Measurements from ENCODE around the gene TSPOAP1.

The TSPOAP1 gene

DNA sequence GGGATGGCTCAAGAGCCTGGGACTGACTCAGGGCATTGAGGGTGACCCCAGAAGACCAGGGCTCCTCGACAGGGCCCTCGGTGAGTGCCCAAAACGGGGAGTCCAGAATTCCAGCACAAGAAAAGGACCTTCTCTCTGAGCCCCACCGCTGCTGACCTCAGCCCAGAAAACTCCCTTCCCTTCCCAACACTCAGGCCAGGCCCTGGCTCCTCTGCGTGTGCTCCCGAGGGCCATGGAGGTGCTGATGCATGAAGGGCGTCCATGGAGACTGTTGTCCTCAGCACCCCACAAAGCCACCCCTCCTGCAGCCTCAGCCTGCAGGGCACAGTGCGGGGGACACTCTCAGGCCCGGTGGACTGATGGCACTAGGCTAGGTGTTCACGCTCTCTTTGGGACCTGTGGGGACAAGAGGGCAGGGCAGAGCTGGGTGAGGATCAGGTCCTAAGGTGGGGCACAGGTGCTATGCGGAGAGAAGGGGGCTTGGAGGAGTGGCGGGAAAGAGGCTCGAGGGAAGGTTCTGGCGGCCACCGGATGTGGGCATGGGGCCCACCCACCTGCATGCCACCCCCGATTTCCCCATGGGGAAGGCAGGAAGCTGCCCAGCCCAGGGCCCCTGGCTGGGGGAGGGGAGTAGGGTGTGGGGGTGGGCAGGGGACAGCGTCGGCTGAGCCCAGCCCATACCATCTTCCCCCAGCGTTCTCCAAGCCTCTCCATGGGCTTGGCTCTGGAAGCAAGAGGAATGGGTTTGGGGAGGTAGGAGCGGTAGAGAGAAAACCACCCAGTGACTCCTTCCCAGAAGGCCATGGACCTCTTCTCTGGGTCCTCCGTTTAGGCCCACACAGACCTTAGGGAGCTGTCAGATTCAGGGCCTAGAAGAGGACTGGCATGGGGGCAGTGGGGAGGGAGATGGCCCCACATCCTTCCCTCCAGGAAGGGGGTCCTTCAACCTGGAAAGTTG, 4.5 kb upstream of the TSPOAP1 start:
- in situ Hi-C loops (cut with HindIII; ENCODE audit: low sequenced_read_pairs) = no loop called here
- H3K4me3 ChIP-seq (ENCODE audit: low read depth, low read length) = no peak overlapping the region
- DNase-seq (ENCODE audit: low read depth, low spot score) = no peak
- TF ChIP-seq CTCF (IDR thresholded peaks at IDR 0.05; ENCODE audit: low read depth, low read length) = no peak

DNA sequence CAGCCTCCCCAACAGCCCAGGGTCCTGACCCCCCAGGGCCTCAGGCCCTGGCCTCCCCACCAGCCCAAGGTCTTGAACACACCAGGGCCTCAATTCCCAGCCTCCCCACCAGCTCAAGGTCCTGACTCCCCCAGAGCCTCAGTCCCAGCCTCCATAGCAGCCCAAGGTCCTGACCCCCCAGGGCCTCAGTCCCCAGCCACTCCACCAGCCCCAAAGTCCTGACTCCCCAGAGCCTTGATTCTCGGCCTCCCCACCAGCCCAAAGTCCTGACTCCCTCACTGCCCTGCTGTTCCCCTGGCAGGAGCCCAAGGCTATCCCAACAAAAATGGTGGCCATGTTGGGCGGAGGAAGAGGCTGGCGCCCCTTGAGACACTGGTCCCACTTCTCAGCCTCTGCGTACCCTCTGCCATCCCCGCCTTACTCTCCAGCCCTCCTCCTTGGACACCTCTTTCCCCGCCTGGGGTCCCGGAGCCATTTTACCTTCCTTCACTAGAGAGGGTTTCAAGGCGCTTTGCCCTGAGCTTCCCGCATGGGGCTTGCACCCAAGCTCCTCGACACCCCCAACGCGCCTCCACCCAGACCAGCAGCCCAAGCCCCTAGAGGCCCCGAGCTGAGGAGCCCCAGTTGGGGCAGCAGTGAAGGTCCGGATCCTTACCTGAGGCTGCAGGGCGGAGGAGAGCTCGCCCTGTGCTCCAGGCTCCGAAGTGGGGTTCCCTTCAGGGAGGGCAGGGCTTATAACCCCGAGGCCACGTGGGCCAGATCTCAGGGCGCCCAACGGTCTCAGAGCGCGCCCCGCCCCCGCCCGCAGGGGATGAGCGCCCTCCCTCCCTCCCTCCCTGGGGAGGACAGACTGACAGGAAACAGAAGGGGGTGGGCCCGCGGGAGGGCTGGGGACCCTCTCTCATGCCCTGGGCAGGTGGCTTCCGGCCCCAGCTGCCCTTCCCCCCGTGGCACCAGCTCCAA, 3.5 kb upstream of the TSPOAP1 start:
- no peak for DNase-seq (ENCODE audit: low read depth, low spot score)
- no peak for TF ChIP-seq CTCF (IDR thresholded peaks at IDR 0.05; ENCODE audit: low read depth, low read length)
- no peak overlapping the region for H3K4me3 ChIP-seq (ENCODE audit: low read depth, low read length)
- in situ Hi-C loops (cut with HindIII; ENCODE audit: low sequenced_read_pairs) = no loop called here

DNA sequence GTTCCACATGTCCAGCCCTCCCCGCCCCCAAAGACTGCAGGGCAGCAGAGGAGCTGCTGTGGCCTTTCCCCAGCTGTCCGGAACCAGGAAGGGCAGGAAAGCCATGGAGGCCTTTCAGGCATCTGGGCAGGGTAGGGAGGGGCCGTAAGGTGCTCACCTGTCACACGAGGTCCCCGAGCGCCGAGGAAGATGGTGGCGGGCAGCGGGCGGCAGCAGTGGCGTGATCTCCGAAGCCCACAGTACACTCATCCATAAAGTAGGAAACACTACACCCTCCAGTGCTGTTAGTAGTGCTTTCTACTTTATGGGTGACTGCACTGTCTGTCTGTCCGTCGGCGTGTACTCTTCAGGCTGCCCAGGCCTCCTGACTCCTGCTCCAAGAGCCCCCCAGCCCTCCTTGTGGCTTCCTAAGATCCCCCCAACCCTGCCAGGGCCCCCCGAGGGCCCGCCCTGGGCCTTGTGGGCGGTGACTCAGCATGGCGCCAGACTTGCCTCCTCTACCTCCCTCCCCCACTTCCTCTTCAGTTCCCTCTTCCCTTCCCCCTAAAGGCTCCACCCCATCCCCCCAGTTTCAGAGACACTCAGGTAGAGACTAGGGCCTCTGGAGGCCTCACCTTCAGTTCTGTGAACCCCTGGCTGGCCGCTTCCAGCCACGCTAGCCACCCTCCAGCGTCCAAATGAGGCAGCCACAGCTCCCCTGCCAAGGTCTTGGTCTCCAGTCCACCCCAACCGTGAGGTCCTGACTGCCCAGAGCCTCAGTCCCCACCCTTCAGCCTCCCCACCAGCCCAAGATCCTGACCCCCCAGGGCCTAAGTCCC, 2.6 kb upstream of the TSPOAP1 start:
- no peak for TF ChIP-seq CTCF (IDR thresholded peaks at IDR 0.05; ENCODE audit: low read depth, low read length)
- H3K4me3 ChIP-seq (ENCODE audit: low read depth, low read length) = no peak overlapping the region
- no peak for DNase-seq (ENCODE audit: low read depth, low spot score)
- in situ Hi-C loops (cut with HindIII; ENCODE audit: low sequenced_read_pairs) = no loop called here

GRCh38 chr17:58330538-58330996, 2.0 kb upstream of the TSPOAP1 start:
- DNase-seq (ENCODE audit: low read depth, low spot score) = no peak
- TF ChIP-seq CTCF (IDR thresholded peaks at IDR 0.05; ENCODE audit: low read depth, low read length) = no peak
- H3K4me3 ChIP-seq (ENCODE audit: low read depth, low read length) = no peak overlapping the region
- in situ Hi-C loops (cut with HindIII; ENCODE audit: low sequenced_read_pairs) = no loop called here

GRCh38 chr17:58329810-58330537, 1.4 kb upstream of the TSPOAP1 start:
- no peak for TF ChIP-seq CTCF (IDR thresholded peaks at IDR 0.05; ENCODE audit: low read depth, low read length)
- in situ Hi-C loops (cut with HindIII; ENCODE audit: low sequenced_read_pairs) = no loop called here
- DNase-seq (ENCODE audit: low read depth, low spot score) = no peak
- H3K4me3 ChIP-seq (ENCODE audit: low read depth, low read length) = no peak overlapping the region

All from astrocyte of the spinal cord (primary cell).